Activated gamma-delta T cell treated with anti-CD3 and anti-CD28 coated beads, Interleukin-2, amount 50 U/mL, for 16 hours (primary cell): ENCODE measurements around the gene CLN3.
A peak's percentile ranks its signal among the peaks of the same experiment; 100 is the strongest.
"Not testable (repeated sequence)": the region's sequence is repeated elsewhere in the genome, so short reads cannot be mapped to it uniquely, and the experiment has no call there.

Experiments
- DNase-seq: peaks from one replicate; pipeline ENCODE4 v3.0.0-alpha.2; 2020; ENCODE audit warnings: low read depth

Gene CLN3

GRCh38 chr16:28494121-28494851, 2.4 kb upstream of the CLN3 start, which contains the start of gene APOBR:
Gene APOBR (plus strand): TSS chr16:28494643. CDS start chr16:28494682, 39 bp downstream.
- DNase-seq: peak; percentile 86

DNA sequence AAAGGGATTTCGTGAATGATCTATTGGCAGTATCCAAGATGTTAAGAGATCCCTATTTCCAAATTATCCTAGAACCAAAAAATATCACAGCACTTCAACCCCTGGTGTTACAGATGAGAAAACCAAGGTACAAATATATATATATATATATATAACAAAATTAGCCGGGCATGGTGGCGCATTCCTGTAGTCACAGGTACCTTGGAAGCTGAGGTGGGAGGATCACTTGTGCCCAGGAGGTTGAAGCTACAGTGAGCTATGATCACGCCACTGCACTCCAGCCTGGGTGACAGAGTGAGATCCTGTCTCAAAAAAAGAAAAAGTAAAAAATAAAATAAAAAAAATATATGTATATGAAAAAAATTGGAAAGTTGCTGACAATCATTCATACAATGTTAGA, 637 bp upstream of the CLN3 start:
- DNase-seq: no peak

GRCh38 chr16:28491230-28491969, 474 bp downstream of the CLN3 start:
- no peak for DNase-seq

- DNase-seq: no peak
These were observed 5.6 kb downstream of the CLN3 start for GRCh38 chr16:28486266-28486665.

GRCh38 chr16:28483361-28483760, 8.5 kb downstream of the CLN3 start:
- not testable (repeated sequence) for DNase-seq

- DNase-seq: no peak
These were observed 9.8 kb downstream of the CLN3 start for GRCh38 chr16:28482026-28482425.

DNA sequence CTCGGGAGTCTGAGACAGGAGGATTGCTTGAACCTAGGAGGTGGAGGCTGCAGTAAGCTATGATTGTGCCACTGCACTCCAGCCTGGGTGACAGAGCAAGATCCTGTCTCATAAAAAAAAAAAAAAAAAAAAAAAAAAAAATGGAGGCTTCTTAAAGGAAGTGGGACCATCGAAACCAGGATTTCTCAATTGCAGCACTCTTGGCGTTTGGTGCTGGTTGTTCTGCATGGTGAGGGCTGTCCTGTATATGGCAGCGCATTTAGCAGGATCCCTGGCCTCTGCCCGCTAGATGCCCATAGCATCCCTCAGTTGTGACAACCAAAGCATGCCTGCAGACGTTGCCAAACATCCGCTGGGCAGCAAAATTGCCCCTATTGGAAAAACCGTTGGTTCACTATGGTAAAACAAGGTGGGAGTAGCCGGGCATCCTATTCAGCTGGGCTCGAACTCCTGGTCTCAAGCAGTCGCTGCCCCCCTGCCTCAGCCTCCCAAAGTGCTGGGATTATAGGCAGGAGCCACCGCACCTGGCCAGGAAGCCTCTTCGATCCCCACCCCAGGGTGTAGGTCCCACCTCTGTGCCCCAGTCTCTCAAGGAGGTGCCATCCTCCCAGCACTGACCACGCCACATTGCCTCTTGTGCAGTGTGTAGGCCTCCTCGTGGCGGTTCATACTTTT, 13.2 kb downstream of the CLN3 start:
- no peak for DNase-seq

GRCh38 chr16:28477311-28477920, 14.5 kb downstream of the CLN3 start:
- no peak for DNase-seq

GRCh38 chr16:28475221-28475620, 16.7 kb downstream of the CLN3 start:
- DNase-seq: no peak

DNA sequence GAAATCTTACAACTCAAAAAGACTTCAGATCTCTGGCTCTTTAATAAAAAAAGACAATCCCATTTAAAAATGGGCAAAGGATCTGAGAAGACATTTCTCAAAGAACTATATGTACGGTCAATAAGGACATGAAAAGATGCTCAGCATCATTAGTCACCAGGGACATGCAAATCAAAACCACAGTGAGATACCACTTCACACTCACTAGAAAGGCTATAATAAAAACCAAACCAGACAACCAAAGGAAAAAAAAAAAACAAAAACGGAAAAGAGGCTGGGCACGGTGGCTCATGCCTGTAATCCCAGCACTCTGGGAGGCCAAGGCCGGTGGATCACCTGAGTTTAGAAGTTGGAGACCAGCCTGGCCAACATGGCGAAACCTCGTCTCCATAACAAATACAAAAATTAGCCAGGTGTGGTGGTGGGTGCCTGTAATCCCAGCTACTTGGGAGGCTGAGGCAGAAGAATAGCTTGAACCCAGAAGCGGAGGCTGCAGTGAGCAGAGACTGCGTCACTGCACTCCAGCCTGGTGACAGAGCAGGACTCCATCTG, 18.1 kb downstream of the CLN3 start:
- no peak for DNase-seq

- not testable (repeated sequence) for DNase-seq
These were observed 44.8 kb downstream of the CLN3 start for GRCh38 chr16:28447081-28447480.

GRCh38 chr16:28446388-28446787, 45.5 kb downstream of the CLN3 start:
- not testable (repeated sequence) for DNase-seq

DNA sequence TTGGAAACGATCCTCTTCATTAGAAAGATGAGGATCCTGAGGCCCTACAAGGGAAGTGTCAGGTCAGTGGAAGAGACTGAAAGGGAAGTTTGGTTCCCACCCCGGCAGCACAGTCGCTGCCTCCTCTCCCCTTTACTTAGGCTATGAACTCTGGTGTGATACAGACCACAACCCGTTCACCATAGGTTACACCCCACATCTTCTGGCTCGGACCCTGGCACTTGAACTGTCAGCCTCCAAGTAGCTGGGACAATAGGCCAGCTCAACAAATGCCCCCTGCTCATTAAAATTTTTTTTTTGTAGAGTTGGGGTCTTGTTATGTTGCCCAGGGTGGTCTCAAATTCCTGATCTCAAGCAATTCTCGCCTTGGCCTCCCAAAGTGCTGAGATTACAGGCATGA, 47.9 kb downstream of the CLN3 start:
- not testable (repeated sequence) for DNase-seq

DNA sequence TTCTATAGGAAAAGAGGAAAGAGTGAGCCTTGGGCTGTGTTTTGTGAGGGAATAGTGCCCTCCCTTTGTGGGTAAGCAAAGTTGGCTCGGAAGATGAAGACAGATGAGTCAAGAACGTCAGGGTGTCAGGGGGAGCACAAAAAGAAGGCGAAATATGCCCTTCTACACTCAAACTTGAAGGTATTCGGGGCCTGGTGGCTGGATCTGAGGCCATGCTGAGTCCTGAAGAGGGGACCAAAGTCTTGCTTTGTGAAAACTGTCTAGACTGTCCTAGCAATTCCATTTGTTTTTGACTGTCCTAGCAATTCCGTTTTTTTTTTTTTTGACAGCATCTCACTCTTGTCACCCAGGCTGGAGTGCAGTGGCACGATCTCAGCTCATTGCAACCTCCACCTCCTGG, 53.0 kb downstream of the CLN3 start:
- not testable (repeated sequence) for DNase-seq

GRCh38 chr16:28435340-28435739, 56.5 kb downstream of the CLN3 start:
- DNase-seq: not testable (repeated sequence)
